Esophagus muscularis mucosa (tissue), 4 donors: ENCODE results near the gene FAM20B. TPM values are rescaled to one million over a fixed set of nuclear protein-coding genes. Genes with fewer than 3 reads are reported as not detected.
A peak's percentile ranks its signal among the peaks of the same experiment; 100 is the strongest.

Experiments used
- DNase-seq: peaks from one replicate; pipeline ENCODE4 v3.0.0-alpha.2; 2017; ENCODE audit errors: extremely low spot score
- H3K27ac ChIP-seq, 4 donors: fragments of 200-600 bp; sonication (generic); replicated peaks in 1 of 4; 1 replicate in 3 of 4; 2 replicates in 1 of 4; pipeline ENCODE4 v1.5.1; 2016 to 2019; ENCODE audit warnings: mild to moderate bottlenecking in 1 of 4
- H3K27me3 ChIP-seq, 4 donors: fragments of 200-600 bp; sonication (generic); one replicate each; pipeline versions ENCODE4 v1.5.1 to v1.6.0; 2016 to 2019
- H3K36me3 ChIP-seq, 4 donors: fragments of 200-600 bp; sonication (generic); one replicate each; pipeline ENCODE4 v1.5.1; 2016 to 2019
- H3K4me1 ChIP-seq, 4 donors: fragments of 200-600 bp; sonication (generic); one replicate each; pipeline ENCODE4 v1.5.1; 2016 to 2019
- H3K4me3 ChIP-seq, 4 donors: fragments of 200-600 bp; sonication (generic); 1 replicate in 2 of 4; 2 replicates in 2 of 4; pipeline ENCODE4 v1.5.1; 2016 to 2019; ENCODE audit warnings: mild to moderate bottlenecking in 4 of 4, moderate library complexity in 1 of 4
- H3K9me3 ChIP-seq, 4 donors: fragments of 200-600 bp; sonication (generic); 1 replicate in 3 of 4; 2 replicates in 1 of 4; pipeline ENCODE4 v1.5.1; 2016 to 2019
- CTCF ChIP-seq, 3 experiments: fragments of 200-600 bp in 2 of 3; fragments of 450-650 bp in 1 of 3; sonication (generic) in 2 of 3; IDR thresholded peaks; one replicate each; pipeline ENCODE4 v1.5.1; 2017 to 2019; ENCODE audit warnings: antibody characterized with exemption in 3 of 3, mild to moderate bottlenecking in 2 of 3, moderate library complexity in 1 of 3
- EP300 ChIP-seq: sonication (generic); formaldehyde crosslinking; IDR thresholded peaks from one replicate; pipeline ENCODE4 v1.6.1; 2017; ENCODE audit warnings: antibody characterized with exemption
- POLR2A ChIP-seq: fragments of 450-650 bp; IDR thresholded peaks from one replicate; pipeline ENCODE4 v1.6.1; 2017; ENCODE audit warnings: antibody characterized with exemption, moderate library complexity, mild to moderate bottlenecking, low read depth
- POLR2AphosphoS5 ChIP-seq, 2 donors: sonication (generic); formaldehyde crosslinking; IDR thresholded peaks; one replicate each; pipeline ENCODE4 v1.6.1; 2017; ENCODE audit warnings: antibody characterized with exemption in 2 of 2
- WGBS: methylation state at CpG from one replicate; pipeline ENCODE4 v1.1.5; 2018; 5-methylcytosine and 5-hydroxymethylcytosine counted together
- intact Hi-C: fragments of 100-400 bp; cut with DNase I; formaldehyde crosslinking; loops from one replicate; pipeline ENCODE4 v1.15.1; 2023
- total RNA-seq, 4 donors: library from RNA; depleted of rRNA; stranded (reverse); fragments of >200 nt; gene quantifications; one replicate each; pipeline versions ENCODE4 v1.1.0 to v1.2.1, GENCODE V29; 2016

Gene FAM20B
- total RNA-seq, 4 donors from 2014 or later: 63.8 to 83.5 (median 66.5) TPM

GRCh38 chr1:179115181-179115580 is 89.5 kb downstream of the FAM20B start:
- 93% methylated on average over 3 of the region's 3 CpGs for WGBS
- Histone ChIP-seq H3K27me3 (no peaks in the 10 kb centered on the region), H3K4me3 (no peak overlapping the region), H3K36me3 (peaks cover 34 to 97% (median 85%) of the 10 kb centered on the region in 4 donors), H3K4me1 (no peaks in the 10 kb centered on the region), H3K9me3 (no peaks in the 10 kb centered on the region), H3K27ac (no peak overlapping the region)
- no peak for DNase-seq
- no peak for TF ChIP-seq POLR2A
- no peak for TF ChIP-seq EP300
- TF ChIP-seq CTCF (IDR thresholded peaks at IDR 0.05): no peak
- no peak for TF ChIP-seq POLR2AphosphoS5 (IDR thresholded peaks at IDR 0.05)
- intact Hi-C loops: no loop called here

GRCh38 chr1:179119513-179119912 is 93.8 kb downstream of the FAM20B start:
- intact Hi-C loops: no loop called here
- Histone ChIP-seq H3K4me1 (peaks cover 0 to 4% (median 0%) of the 10 kb centered on the region in 4 donors), H3K9me3 (no peaks in the 10 kb centered on the region), H3K27me3 (no peaks in the 10 kb centered on the region), H3K4me3 (no peak overlapping the region), H3K36me3 (peaks cover 19 to 72% (median 63%) of the 10 kb centered on the region in 4 donors), H3K27ac (no peak overlapping the region)
- no peak for DNase-seq
- no peak for TF ChIP-seq POLR2A
- no peak for TF ChIP-seq CTCF (IDR thresholded peaks at IDR 0.05)
- no peak for TF ChIP-seq EP300

- no peak for TF ChIP-seq EP300
- TF ChIP-seq POLR2AphosphoS5 (IDR thresholded peaks at IDR 0.05): no peak
- TF ChIP-seq CTCF (IDR thresholded peaks at IDR 0.05): no peak
- no peak for TF ChIP-seq POLR2A
- WGBS: 84% methylated on average over 2 of the region's 2 CpGs
- Histone ChIP-seq H3K4me1 (peaks cover 0 to 4% (median 0%) of the 10 kb centered on the region in 4 donors), H3K27ac (no peak overlapping the region), H3K9me3 (no peaks in the 10 kb centered on the region), H3K4me3 (no peak overlapping the region), H3K27me3 (no peaks in the 10 kb centered on the region), H3K36me3 (peaks cover 19 to 63% (median 58%) of the 10 kb centered on the region in 4 donors)
- DNase-seq: no peak
- intact Hi-C loops: loop anchor here (5.0 kb wide), 2 partner anchors 72 to 247 kb away; partner anchors contain the start of gene AXDND1
Measured at GRCh38 chr1:179120736-179121135, 95.0 kb downstream of the FAM20B start.

- TF ChIP-seq EP300: no peak
- peak; percentile 61 to 67 (median 66) for TF ChIP-seq CTCF (IDR thresholded peaks at IDR 0.05)
- no peak for DNase-seq
- intact Hi-C loops: loop anchor here (5.0 kb wide), 2 partner anchors 71 to 246 kb away; partner anchors contain the start of gene AXDND1
- Histone ChIP-seq H3K9me3 (no peaks in the 10 kb centered on the region), H3K27ac (no peak overlapping the region), H3K4me1 (peaks cover 0 to 4% (median 3%) of the 10 kb centered on the region in 4 donors), H3K27me3 (no peaks in the 10 kb centered on the region), H3K36me3 (peaks cover 19 to 58% (median 52%) of the 10 kb centered on the region in 4 donors), H3K4me3 (no peak overlapping the region)
- 87% methylated on average over 7 of the region's 7 CpGs for WGBS
Measured at GRCh38 chr1:179121159-179121938, 95.7 kb downstream of the FAM20B start.
